AG09319 (cell line): ENCODE data around the gene SENP8.

Experiments
- DNase-seq: peaks from one replicate; pipeline ENCODE4 v3.0.0-alpha.2; 2010; ENCODE audit warnings: low read depth; ENCODE audit errors: extremely low read depth
- TF ChIP-seq, protein P1 (sequence below): IDR thresholded peaks from 2 replicates; pipeline ENCODE4 v1.5.1; 2011; ENCODE audit warnings: low read depth, mild to moderate bottlenecking, inconsistent platforms, low read length, moderate library complexity

The SENP8 gene

GRCh38 chr15:72146934-72147333 lies 28.7 kb downstream of the SENP8 start:
- TF ChIP-seq, protein P1, sequence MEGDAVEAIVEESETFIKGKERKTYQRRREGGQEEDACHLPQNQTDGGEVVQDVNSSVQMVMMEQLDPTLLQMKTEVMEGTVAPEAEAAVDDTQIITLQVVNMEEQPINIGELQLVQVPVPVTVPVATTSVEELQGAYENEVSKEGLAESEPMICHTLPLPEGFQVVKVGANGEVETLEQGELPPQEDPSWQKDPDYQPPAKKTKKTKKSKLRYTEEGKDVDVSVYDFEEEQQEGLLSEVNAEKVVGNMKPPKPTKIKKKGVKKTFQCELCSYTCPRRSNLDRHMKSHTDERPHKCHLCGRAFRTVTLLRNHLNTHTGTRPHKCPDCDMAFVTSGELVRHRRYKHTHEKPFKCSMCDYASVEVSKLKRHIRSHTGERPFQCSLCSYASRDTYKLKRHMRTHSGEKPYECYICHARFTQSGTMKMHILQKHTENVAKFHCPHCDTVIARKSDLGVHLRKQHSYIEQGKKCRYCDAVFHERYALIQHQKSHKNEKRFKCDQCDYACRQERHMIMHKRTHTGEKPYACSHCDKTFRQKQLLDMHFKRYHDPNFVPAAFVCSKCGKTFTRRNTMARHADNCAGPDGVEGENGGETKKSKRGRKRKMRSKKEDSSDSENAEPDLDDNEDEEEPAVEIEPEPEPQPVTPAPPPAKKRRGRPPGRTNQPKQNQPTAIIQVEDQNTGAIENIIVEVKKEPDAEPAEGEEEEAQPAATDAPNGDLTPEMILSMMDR: no peak
- no peak for DNase-seq

GRCh38 chr15:72147418-72147817 lies 29.2 kb downstream of the SENP8 start:
- no peak for DNase-seq
- TF ChIP-seq, protein P1: no peak

DNA sequence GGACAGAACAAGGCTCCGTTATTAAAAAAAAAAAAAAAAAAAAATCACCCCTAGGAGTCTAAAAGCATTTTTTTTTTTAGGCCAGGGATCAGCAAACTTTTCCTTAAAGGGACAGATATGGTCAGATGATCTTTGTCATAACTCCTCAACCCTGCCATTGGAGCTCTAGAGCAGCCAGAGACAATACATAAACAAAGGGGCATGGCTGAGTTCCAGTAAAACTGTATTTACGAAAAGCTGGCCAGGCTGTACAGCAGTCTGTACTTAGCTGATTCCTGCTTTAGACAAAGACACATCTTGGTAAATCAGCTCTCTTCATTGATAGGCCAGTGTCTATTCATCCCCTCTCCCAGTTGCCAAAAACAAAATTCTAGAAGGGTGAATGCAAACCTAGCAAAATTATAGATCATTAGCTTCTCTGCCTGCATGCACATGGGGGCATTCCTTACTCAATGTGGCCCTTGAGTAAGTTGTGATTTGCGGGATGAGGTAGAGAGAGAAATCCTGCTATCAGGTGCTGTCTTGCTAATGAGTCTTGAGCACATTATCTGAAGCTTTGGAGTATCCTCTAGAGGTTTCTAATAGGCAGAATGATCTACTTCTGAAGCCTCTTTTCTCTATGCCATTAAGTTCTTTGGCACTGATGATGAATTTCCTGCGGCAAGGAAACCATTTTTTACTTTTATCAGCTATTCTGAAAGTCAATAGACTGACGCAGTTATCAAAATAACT lies 35.2 kb downstream of the SENP8 start:
- no peak for DNase-seq
- TF ChIP-seq, protein P1: no peak

- TF ChIP-seq, protein P1: no peak
- DNase-seq: no peak
Observed at GRCh38 chr15:72154316-72154715, 36.1 kb downstream of the SENP8 start.

GRCh38 chr15:72155003-72155621 lies 36.9 kb downstream of the SENP8 start:
- TF ChIP-seq, protein P1: no peak
- DNase-seq: no peak

- TF ChIP-seq, protein P1: peak; percentile 89
- DNase-seq: peak; percentile 54
Observed at GRCh38 chr15:72155635-72156616, 37.7 kb downstream of the SENP8 start.

DNA sequence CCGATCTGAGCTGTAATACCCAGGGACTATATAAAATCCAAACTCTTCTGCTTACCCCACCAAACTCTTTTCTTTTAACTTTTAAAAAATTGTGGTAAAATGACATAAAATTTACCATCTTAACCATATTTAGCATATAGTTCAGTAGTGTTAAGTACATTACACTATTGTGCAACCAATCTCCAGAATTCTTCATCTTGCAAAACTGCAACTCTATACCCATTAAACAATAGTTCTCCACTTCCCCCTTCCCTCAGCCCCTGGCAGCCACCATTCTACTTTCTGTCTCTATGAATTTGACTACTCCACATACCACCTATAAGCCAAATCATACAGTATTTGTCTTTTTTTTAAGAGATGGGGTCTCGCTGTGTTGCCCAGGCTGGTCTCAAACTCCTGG lies 38.7 kb downstream of the SENP8 start:
- no peak for DNase-seq
- TF ChIP-seq, protein P1: no peak
